HG03097 (cell line): ENCODE data around the gene DPP6.
A peak's percentile ranks its signal among the peaks of the same experiment; 100 is the strongest.

Experiments used
- ATAC-seq: cut with Tn5 transposase; IDR thresholded peaks from one replicate; pipeline ENCODE4 v1.9.1; 2021; ENCODE audit not compliant: unreplicated experiment, low FRiP score

DPP6 gene

GRCh38 chr7:154777489-154777888 lies 725.3 kb downstream of the DPP6 start:
- ATAC-seq: no peak

- no peak for ATAC-seq
These were observed 725.7 kb downstream of the DPP6 start for GRCh38 chr7:154777908-154778307.

DNA sequence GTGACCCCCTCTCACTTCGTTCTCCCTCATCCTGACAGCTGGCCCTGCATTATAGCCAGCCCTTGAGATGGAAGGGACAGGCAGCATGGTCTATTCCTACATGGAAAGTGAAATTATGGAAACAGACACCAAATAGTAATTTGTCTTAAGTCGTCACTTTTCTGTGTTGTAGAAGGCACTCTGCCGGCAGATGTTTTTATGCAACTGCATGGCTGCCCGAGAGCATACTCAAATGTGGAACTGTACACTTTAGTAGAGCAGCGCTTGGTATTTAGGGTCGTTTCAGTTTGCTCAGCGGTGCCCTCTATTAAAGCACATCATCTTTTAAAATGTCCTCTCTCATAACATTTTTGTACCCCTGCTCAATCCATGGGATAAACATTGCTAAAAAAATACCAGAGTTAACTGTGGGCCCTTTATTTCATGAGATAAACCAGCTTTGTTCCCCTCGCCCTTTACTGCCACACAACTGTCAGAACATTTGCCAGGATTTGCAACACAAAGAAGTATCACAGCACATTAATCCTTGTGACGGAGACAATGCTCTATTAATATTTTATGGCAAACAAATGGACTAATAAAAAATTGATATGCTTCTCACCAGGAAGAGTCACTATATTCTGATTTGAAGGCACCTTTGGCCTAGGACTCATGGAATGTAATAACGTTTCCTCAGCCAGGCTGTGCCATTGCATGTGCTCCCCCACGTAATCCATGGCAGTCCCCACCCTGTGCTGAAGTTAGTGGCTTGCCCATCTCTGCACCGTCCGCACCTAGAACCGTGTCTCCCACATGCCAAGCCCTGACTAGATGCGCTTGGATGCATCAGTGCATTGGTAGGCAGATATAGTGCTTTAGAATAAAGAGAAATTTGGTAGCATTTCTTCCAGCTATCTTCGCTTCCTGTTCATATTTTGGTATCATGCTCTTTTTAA lies 729.4 kb downstream of the DPP6 start:
- ATAC-seq: no peak

- ATAC-seq: no peak
These were observed 731.2 kb downstream of the DPP6 start for GRCh38 chr7:154783281-154783909.

DNA sequence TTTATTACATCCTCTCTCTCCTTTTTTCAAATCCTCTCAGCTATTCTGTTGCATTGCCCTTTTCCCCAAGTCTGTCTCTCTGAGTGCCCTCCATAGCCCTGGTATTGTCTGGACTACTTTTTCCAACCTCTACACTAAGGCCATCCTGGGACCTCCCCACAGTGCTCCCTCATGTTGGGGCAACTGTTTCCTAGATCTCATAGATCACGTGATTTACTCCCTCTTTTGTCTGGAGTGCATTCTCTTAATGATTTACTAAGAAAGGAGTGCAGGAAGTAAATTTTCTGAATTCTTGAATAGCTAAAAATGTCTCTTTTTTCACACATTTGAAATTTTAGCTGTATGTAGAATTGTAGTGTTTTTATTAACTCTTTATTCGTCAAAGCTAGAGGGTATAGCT lies 733.7 kb downstream of the DPP6 start:
- no peak for ATAC-seq

- no peak for ATAC-seq
These were observed 737.2 kb downstream of the DPP6 start for GRCh38 chr7:154789404-154789803.

GRCh38 chr7:154791611-154792010 lies 739.4 kb downstream of the DPP6 start:
- no peak for ATAC-seq

DNA sequence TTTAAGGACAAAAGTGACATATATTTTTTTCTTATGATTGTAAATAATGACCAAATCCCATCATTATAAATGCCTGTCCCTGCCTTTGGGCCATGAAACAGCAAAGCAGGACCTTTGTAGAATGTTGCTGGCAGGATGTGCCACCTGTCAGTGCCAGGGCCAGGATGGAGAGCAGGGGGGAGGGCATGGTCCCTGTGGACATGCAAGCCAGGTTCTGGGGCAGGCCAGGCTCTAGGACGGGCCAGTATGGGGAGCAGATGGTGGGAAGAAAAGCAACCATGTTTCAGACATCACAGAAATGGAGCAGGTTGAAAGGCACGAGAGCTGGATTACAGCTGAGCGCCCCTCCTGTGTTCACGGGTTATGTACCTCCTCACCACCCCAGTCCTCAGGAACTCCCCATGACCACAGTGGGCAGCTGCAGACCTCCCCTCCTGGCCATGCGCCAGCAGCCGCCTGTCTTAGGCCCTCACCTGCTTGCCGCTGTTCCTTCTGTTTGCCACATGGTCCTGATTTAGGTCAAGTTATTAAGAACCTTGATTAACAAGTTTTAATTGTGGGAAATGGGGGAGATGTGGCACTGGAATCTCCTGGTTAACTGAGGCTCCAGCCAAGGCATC lies 740.3 kb downstream of the DPP6 start:
- no peak for ATAC-seq

GRCh38 chr7:154794147-154794780 lies 742.1 kb downstream of the DPP6 start:
- no peak for ATAC-seq

GRCh38 chr7:154795014-154795413 lies 742.8 kb downstream of the DPP6 start:
- no peak for ATAC-seq

- no peak for ATAC-seq
These were observed 743.2 kb downstream of the DPP6 start for GRCh38 chr7:154795437-154795836.

GRCh38 chr7:154804449-154804848 lies 752.3 kb downstream of the DPP6 start:
- ATAC-seq: no peak

GRCh38 chr7:154812027-154812426 lies 759.8 kb downstream of the DPP6 start:
- ATAC-seq: no peak

DNA sequence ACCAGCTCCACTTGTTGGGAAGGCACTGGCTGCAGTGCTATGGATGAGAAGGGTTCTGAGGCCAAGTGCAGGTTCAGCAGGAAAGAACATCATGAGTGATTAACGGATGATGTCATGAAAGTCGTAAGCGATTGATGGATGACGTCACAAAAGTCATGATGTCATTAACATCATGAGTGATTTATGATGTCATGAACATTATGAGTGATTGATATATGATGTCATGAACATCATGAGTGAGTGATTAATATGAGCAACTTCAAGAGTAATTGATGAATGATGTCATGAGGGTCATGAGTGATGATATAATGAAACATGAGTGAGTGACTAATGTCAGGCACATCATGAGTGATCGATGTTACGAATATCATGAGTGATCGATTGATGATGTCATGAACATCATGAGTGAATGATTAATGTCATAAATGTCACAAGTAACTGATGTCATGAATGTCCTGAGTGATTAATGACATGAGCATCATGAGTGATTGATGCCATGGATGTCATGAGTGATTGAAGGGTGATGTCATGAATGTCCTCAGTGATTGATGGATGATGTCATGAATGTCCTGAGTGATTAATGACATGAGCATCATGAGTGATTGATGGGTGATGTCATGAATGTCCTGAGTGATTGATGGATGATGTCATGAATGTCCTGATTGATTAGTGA lies 765.2 kb downstream of the DPP6 start:
- no peak for ATAC-seq

DNA sequence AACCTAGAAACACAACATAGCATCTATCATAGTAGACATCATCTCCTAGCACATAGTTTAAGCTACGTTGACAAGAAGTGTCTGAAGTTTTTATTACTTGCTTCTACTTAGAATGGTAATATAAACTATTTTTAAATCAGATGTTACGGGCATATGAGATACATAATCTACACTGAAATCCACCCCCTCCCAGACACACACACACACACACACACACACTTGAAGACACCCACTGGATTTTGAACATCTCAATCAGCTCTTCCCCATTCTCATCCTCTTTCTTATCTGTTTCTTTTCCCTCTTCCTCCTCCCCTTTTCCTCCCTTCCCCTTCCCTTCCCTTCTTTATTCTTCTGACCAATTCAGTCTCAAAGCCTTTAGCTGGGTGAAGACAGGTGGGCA lies 774.8 kb downstream of the DPP6 start:
- no peak for ATAC-seq

- ATAC-seq: peak; percentile 49
These were observed 780.5 kb downstream of the DPP6 start for GRCh38 chr7:154832557-154833138.

DNA sequence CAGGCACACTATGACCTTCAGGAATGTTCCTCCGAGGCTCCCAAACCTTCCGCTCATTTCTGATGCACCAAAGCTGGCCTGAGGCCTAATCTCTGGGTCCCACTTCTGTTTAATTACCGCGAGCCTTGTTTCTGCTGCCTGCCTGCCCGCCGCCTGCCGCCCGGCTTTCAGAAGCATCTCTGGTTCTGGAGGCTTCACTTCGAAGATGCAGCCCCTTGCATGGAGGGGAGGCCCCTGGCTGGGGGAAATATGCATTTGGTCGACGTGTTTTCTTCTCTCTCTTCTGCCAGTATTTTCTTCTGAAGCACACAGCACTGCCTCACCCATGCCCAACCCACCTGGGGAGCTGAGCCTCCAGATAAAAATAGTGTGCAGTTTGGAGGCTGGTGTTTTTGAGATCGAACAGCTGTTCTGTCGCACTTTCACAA lies 783.8 kb downstream of the DPP6 start:
- no peak for ATAC-seq

DNA sequence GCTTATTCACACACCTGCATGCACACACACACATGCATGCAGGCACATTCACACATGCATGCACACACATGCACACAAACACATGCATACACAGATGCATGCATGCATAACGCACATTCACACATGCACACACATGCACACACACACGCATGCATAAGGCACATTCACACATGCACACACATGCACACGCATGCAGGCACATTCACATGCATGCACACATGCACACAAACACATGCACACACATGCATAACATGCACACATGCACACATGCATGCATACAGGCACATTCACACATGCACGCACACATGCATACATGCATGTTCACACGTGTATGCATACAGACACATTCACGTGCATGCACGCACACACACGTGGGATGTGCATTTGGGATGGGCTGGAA lies 784.9 kb downstream of the DPP6 start:
- no peak for ATAC-seq

DNA sequence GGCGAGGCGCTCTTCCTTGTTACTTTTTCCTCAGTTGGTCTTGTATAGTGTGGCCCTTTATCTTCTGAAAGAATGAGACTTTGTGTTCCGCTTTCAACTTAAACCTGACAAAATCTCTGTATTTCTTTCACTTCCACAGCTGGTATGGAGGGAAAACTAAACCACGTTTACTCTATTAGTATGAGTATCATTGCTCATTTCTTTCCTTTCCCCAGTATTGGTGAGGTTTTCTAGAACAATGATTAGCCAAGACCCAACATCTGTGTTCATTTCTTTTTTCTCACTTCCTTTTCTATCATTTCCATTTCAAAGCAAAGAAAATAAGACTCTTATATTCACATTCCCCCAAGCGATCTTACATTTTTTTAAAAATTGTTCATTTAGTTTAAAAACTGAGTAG lies 785.4 kb downstream of the DPP6 start:
- ATAC-seq: peak; percentile 89

- no peak for ATAC-seq
These were observed 787.9 kb downstream of the DPP6 start for GRCh38 chr7:154840086-154840485.
